GM12872 (cell line): ENCODE data around the gene FAM78B.

Source experiments
- CTCF ChIP-seq: IDR thresholded peaks from 3 replicates; pipeline ENCODE4 v1.5.1; 2011; ENCODE audit warnings: low read depth, mild to moderate bottlenecking, low read length, moderate library complexity; ENCODE audit not compliant: insufficient read depth

The FAM78B gene

DNA sequence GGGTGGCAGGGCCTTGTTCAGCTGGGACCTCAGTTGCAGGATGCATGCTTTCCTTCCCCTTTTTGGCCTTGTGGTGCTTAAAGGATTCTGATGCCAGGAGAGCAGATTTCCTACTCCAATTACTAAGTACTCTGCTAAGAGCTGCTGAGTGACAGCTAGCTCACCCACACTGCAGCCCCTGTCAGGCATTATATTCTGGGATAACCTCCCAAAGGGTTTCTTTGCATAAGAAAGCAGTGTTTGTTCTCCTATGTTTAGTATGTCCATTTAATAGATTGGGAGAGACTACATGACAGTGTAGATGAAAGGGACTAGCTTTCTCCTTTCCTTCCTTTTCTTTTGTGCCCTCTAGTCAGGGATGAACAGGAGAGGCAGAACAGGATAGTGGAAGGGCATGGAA is 100.7 kb downstream of the FAM78B start:
- TF ChIP-seq CTCF = no peak

DNA sequence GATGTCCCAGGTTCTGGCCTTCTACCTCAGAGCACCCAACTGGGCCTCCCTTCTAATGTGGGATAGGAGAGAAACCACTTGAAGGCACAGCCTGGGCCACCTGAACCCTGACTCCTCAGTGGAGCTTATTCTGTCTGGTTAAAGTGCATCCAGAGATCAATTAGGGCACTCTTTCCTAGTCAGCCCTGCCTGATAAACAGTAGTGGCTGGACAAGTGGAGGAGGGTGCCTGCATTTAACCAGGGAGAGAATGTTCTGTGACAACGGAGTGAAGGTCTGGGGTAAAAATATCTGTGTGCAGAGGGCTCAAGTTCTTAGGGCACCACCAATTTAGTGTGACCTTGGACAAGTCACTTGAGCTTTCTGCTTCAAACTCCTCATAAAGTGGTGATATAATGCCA is 101.8 kb downstream of the FAM78B start:
- no peak for TF ChIP-seq CTCF

GRCh38 chr1:166064313-166064926 is 102.4 kb downstream of the FAM78B start:
- no peak for TF ChIP-seq CTCF

GRCh38 chr1:166063701-166064100 is 103.1 kb downstream of the FAM78B start:
- no peak for TF ChIP-seq CTCF

- no peak for TF ChIP-seq CTCF
Observed at GRCh38 chr1:166062421-166063070, 104.3 kb downstream of the FAM78B start.

- no peak for TF ChIP-seq CTCF
Observed at GRCh38 chr1:166057650-166058049, 109.2 kb downstream of the FAM78B start.

DNA sequence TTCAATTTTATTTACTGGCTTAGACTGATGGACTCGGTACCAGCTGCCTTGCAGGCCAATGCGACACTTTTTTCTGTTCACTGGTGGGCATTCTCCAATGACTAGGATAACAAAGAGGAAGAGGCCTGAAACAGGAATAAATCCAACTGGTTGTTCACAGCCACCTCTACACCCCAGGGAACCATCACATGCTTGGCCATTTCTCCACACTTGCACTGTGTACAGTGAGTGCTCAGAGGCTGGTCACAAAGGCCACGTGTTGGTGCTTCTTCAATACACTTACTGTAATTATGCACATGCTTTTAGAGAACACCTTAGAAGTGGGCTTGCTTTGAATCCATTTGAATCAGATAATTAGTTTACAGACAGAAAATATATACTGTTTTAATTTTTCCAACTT is 113.4 kb downstream of the FAM78B start:
- TF ChIP-seq CTCF = no peak
